Stimulated activated CD8-positive, alpha-beta memory T cell treated with anti-CD3 and anti-CD28 coated beads, Interleukin-4, amount 100 ng/mL, for 1 hour (primary cell): ENCODE measurements around the gene TIA1.
"Not testable (repeated sequence)": the region's sequence is repeated elsewhere in the genome, so short reads cannot be mapped to it uniquely, and the experiment has no call there.

Source experiments
- DNase-seq, 2 donors: peaks; one replicate each; pipeline ENCODE4 v3.0.0-alpha.2; 2020; ENCODE audit warnings: low read depth in 2 of 2, low spot score in 1 of 2

Gene TIA1

DNA sequence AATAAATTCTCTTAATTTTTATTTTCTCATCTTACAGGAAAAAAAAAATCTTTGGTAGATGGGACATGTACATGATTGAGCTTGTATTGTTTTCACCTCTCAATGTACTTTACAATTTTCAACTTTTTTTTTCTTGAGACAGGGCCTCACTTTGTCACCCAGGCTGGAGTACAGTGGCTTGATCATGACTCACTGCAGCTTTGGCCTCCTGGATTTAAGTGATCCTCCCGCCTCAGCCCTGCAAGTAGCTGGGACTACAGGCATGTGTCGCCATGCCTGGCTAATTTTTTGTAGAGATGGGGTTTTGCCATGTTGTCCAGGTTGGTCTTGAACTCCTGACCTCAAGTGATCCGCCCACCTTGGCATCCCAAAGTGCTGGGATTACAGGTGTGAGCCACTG is 25.1 kb downstream of the TIA1 start:
- DNase-seq, result not testable (repeated sequence)

GRCh38 chr2:70214953-70215549 is 33.4 kb downstream of the TIA1 start:
- DNase-seq, result no peak

DNA sequence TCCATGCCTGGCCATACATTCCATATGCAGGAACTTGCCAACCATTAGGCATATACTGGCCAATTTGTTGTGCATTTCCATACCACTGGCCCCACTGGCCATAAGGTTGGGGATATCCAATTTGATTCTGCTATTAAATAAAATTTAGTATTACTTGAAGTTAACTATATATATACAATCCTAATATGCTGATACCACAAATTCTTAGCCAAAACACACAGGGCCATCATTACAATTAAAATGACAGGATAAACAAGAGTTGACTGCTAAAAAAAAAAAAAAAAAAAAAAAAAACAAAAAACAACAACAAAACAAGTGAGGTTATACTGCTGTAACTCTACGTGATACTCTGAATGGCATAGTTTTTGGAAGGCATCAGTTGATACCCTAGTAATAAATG is 34.1 kb downstream of the TIA1 start:
- DNase-seq, result no peak

- DNase-seq, result no peak
Measured at GRCh38 chr2:70212298-70212932, 36.0 kb downstream of the TIA1 start.

DNA sequence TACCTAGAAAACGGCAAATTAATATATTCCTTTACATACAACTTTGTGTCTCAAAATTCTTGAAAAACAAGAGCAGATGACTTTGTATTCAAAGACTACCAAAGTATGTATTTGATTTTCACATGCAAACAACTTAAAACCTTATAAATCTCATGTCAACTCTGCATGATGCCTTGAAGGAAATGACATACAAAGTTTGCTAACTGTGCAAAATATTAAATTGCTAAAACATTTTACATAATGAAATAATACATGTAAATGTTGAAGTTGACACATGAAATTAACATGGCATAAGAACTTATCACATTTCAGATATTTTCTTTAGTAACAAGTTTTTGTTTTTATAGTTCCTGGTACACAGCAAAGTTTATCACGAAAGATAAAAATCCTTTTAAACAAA is 36.8 kb downstream of the TIA1 start:
- DNase-seq, result no peak

DNA sequence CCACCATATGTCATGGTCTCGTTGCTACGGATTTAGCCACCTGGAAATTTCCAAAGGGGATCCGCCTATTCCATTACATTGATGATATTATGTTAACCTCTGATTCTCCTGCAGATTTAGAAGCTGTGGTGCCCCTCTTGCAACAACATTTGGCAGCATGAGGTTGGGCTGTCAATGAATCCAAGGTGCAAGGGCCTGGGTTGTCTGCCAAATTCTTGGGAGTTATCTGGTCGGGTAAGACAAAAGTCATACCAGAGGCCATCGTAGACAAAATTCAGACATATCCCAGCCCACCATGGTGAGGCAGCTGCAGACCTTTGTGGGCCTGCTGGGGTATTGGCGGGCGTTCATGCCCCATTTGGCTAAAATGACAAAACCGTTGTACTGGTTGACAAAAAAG is 44.0 kb downstream of the TIA1 start:
- DNase-seq, result no peak

DNA sequence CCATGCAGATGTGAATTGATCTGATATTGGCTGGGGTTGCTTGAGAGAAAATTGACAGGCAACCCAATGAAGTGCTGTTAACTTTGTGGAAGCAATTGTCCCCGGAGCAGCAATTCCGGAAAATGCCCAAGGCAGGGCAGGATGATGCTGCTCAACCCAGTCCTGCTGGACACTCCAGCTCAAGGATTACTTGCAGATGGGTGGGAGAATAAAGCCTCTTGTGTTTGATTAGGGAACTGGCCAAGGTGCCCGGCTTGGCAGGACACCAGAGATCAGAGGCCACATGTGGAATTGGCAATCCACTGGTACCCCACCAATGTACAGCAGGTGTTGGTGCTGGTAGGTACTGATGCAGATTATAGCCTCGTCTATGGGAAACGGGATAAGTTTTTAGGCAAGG is 45.3 kb downstream of the TIA1 start:
- DNase-seq, result no peak

DNA sequence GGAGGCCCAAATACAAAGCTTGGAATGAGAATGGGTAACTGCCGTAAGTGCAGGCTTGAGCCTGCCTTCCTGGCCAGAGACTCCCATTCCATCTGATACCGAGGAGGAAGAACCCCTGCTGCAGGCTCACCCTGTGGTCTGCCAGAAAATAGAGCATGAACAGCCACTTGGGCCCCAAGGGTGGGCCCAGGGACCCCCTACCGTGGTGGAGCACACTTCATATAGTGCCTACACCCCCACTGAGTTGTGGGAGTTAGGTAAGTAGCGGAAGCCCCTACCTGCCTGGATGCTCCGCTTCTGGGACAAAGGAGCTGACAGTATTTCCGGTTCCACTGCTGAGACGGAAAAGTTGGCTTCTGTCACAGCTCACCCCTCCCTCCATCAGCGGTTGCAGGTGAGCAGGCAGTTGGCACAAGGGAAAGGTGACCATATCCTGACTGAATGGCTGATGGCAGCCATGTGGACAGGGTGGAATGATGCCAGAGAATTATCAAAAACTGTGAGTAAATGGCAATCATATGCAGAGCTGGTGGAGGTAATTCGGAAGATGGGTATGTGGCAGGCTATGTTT is 46.1 kb downstream of the TIA1 start:
- DNase-seq, result no peak

GRCh38 chr2:70201831-70202230 is 46.6 kb downstream of the TIA1 start:
- DNase-seq, result no peak

DNA sequence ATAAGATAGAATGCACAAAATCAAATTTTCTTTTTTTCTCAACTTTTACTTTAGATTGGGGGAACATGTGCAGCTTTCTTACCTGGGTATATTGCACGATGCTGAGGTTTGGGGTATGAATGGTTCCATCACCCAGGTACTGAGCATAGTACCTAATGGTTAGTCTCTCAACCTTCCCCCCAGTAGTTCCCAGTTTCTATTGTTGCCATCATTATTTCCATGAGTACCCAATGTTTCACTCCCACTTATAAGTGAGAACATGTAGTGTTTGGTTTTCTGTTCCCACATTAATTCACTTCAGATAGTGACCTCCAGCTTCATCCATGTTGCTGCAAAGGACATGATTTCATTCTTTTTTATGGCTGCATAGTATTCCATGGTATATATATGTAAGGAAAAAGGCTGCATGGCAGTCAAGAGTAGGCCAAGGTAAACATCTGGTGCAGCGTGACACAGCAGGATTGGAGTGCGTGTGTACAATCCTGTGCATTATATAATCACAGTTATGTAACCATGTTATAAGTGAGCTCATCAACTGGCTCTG is 47.1 kb downstream of the TIA1 start:
- DNase-seq, result no peak

GRCh38 chr2:70199320-70199864 is 49.0 kb downstream of the TIA1 start:
- DNase-seq, result no peak

DNA sequence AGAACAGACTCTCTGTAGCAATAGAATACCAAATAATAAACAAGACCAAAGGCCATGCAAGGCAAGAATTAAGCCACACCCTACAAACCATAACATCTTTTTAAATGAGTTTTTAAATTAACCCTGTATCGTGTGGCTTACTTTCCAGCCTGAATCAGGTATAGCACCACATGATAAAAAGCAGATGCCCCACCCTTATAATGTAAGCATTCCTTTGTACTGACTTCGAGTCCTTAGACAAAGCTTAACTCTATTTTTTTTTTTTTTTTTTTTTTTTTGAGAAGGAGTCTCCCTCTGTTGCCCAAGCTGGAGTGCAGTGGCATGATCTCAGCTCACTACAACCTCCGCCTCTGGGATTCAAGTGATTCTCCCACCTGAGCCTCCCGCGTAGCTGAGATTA is 55.9 kb downstream of the TIA1 start:
- DNase-seq, result no peak

DNA sequence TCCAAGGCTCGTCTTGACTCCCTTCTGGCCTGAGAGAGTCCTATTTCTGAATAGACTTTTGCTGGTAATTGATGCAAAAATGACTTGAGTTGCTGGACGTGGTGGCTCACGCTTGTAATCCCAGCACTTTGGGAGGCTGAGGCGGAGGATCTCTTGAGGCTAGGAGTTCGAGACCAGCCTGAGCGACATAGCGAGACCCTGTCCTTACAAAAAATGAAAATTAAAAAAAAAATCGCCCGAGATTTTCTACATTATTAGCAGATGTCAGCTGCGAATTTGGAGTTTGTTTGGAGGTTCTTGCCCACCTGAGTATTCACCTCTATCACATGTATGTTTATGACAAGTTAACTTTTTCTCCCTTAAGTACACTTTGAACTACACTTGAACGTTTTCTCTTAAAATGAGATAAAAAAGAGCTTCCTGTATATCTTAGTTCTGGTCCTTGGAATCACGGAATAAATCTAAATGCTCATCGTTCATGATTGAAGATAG is 57.1 kb downstream of the TIA1 start:
- DNase-seq, result no peak

DNA sequence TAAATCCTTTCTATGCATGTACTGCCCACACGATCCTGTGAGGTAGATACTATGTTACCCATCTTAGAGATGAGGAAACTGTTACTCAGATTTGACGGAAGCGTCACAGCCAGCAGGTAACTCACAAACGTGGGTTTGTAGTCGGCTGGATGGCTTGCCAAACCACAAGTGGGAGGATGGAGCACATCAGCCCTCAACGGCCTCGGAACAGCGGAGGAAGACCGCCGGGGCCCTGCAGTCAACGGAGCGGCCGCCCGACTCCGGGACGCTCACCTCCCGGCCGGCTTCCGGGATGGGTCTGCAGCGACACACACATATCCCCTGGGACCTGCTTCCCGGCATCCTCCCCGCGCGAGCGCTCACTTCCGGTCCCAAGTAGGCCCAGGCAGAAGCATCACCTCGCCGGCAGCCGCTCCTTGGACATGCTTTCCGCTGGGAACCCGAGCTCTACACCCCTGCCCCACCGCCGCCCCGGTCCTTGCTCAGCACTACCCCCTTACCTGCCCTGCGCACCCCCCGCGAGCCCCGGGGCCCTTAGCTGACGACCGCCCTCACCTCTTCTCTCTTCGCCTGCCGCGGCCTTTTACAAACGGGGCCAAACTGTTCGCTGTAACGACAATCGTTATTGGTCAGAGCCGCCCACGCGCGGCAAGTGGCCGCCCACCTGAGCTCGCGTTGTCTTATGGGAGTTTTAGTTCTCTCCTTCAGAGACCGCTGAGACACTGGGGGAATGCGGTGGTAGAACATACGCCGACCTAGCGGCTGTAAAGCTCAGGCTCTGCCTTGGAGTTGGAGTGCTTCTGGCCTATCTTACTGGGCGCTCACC is 57.8 kb downstream of the TIA1 start, which contains the start of gene C2orf42:
TSS of gene C2orf42 (minus strand) at position 602 of the 826 bp plus-strand sequence. CDS start 9,034 bp downstream, outside the sequence.
- DNase-seq, result peak; percentile 90 to 93

DNA sequence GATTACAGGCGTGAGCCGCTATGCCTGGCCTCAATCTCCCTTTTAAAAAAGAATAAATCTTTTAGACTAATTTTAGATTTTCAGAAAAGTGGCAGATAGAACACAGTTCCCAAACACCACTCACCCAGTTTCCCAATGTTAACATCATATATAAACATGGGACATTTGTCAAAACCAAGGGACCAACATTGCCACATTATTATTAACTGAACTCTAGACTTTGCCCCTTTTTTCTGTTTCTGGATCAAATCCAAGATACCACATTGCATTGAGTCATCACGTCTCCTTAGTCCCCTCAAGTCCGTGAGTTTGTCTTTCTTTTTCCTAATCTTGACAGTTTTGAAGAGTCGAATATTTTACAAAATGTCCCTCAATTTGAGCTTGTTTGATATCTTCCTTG is 60.0 kb downstream of the TIA1 start:
- DNase-seq, result no peak

- not testable (repeated sequence) for DNase-seq
Measured at GRCh38 chr2:70187170-70187569, 61.3 kb downstream of the TIA1 start.

GRCh38 chr2:70182689-70183088 is 65.7 kb downstream of the TIA1 start:
- DNase-seq, result no peak

GRCh38 chr2:70181363-70181956 is 67.0 kb downstream of the TIA1 start:
- DNase-seq, result no peak

DNA sequence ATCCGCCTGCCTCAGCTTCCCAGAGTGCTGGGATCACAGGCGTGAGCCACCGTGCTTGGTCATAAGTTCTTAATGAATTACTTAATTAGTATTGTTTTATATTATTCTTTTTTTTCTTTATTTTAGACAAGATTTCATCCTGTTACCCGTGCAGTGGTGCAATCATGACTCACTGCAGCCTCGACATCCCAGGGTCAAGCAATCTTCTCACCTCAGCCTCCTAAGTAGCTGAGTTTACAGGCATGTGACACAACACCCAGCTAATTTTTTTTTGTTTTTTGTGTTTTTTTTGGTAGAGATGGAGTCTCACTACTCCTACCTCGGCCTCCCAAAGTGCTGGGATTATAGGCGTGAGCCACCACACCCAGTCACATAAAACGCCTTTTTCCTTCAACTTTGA is 74.9 kb downstream of the TIA1 start:
- DNase-seq, result no peak

DNA sequence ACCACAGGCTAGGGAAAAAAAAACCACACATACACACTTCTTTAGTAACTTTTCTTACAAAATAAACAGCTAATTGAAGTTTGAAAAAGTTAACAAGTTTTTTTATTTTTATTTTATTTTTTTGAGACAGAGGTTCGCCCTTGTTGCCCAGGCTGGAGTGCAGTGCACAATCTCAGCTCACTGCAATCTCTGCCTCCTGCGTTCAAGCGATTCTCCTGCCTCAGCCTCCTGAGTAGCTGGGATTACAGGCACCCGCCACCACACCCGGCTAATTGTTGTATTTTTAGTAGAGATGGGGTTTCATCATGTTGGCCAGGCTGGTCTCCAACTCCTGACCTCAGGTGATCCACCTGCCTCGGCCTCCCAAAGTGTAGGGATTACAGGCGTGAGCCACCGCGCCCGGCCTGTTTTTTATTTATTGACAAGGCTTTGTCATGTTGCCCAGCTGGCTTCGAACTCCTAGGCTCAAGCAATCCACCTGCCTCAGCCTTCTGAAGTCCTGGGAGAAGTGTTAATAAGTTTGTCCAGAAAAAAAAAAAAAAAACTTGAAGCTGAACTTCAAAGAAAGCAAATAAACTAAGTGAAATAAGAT is 78.7 kb downstream of the TIA1 start:
- not testable (repeated sequence) for DNase-seq
